HG02623 (cell line): Measurements from ENCODE around the gene ME3.
"Not testable (repeated sequence)": the region's sequence is repeated elsewhere in the genome, so short reads cannot be mapped to it uniquely, and the experiment has no call there.

Experiments
- ATAC-seq: cut with Tn5 transposase; IDR thresholded peaks from one replicate; pipeline ENCODE4 v1.9.1; 2021; ENCODE audit warnings: moderate library complexity; ENCODE audit not compliant: unreplicated experiment

ME3 gene

DNA sequence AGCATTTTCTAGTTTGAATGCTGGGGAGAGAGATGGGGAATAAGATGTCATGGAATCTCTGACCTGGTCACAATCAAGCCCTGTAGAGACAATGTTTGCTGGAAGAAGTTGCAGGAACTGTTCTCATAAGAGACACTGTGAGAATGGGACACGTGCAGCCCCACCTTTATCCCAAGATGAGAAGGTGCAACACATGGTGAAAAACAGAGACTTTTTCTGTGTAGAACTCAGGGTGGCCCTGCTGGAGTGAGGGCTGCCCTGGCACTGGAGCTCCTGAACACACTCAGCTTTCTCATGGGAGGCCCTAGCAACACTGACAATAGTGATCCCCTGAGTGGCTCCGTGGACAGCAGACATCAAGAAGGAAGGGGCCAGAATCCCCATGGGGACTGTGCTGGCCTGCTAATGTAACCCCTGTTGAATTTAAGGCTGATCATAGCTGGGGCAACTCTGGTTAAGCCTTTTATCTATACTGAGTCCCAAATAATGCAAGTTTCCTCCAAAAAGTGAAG is 106.6 kb downstream of the ME3 start:
- ATAC-seq, result no peak

DNA sequence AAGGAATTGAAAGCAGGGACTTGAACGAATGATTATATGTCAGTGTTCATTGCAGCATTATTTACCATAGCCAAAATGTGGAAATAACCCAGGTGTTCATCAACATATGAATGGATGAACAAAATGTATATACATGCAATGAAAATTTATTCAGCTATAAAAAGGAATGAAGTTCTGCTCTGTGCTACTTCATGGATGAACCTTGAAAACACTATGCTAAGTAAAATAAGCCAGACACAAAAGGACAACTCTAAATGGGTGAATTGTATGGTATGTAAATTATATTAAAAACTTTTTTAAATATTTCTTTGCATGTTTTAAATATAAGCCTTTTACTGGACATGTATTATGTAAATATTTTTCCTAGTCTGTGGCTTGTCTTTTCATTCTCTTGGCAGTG is 107.0 kb downstream of the ME3 start:
- ATAC-seq, result no peak

DNA sequence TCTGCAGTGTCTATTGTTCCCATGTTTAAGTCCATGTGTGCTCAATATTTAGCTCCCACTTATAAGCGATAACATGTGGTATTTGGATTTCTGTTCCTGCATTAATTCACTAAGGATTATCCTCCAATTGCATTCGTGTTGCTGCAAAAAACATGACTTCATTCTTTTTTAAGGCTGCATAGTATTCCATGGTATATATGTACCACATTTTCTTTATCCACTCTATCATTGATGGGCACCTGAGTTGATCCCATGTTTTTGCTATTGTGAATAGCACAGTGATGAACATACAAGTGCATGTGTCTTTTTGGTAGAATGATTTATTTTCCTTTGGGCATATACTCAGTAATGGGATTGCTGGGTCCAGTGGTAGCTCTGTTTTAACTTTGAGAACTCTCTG is 109.6 kb downstream of the ME3 start:
- ATAC-seq, result not testable (repeated sequence)

DNA sequence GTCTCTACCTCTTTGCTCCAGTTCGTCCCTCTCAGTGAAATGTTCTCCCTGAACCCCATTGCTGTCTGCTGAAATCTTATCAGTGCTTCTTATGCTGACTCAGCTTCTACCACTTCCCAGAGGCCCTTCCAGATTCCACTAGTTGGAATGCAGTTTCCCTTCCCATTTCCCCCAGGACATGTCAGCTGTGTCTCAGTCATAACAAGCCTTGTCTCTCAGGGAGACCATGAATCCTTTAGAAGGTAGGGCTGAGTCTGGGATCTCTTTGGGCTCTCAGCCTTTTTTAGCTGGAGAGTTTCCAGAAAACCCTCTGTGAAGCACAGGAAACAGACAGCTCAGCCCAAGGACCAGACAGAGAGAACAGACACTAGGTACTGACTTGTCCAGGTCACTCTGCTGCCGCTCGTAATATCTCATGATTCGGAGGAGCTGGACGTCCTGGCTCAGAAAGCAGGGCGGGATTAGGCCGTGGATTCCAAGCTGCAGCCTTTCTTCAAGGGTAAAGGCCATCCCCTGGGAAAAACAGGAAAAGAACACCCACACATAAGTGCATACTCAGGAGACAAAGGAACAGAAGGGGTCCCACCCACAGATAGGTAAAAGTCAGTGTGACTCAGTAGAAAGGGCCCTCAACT is 113.0 kb downstream of the ME3 start:
- no peak for ATAC-seq

DNA sequence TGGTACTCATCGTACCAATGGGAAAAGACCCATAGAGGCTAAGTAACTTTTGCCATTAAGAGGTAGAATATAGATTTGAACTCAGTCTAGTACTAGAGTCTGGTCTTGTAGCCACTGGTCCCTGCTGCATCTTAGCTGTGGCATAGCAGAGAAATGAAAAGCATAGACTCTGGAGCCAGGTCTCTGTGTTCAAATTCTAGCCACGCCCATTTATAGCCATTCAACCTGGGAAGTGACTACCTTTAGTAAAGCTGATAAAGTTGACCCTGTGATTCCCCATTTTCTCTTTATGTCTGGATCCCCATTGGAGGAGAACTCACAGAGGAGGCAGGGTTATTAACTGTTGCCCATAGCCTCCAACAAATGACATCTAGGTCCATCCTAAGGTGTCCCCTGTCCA is 113.6 kb downstream of the ME3 start:
- ATAC-seq, result no peak

DNA sequence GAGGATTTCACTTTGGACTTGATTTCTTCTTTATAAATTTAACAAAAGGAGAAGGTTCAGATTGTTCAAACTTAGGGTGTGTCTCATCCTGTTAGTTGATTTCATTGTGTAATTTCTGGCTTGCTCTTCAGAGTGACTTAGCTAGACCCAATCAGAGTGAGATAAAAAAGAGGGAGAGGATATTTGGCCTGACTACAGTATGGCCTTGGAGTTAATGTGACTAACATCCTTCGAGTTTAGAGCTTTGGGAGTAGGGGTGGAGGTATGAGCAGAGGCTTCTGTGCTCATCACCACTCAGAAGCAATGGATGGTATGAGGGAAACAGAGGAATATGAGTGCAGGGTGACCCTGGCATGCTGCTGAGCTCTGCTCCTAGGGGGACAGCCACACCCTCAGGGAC is 114.2 kb downstream of the ME3 start:
- no peak for ATAC-seq

DNA sequence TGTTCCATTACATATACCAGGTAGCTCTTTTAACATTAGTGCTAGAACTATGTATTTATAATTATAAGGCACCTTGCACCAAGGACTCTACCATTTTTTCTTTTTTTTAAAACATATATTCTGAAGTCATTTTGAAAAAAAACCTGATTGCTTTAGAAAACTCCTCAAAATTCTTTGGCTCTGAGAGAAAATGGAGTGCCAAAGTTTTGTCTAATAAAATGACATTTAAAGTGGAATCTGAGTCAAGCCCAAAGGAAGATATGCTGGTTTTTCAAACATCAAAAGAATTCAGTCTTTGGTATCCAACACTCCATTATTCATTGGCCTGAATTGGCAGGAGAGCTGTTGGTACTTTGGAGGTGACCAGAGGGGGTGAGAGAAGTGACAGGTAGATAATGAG is 116.5 kb downstream of the ME3 start:
- ATAC-seq, result no peak

DNA sequence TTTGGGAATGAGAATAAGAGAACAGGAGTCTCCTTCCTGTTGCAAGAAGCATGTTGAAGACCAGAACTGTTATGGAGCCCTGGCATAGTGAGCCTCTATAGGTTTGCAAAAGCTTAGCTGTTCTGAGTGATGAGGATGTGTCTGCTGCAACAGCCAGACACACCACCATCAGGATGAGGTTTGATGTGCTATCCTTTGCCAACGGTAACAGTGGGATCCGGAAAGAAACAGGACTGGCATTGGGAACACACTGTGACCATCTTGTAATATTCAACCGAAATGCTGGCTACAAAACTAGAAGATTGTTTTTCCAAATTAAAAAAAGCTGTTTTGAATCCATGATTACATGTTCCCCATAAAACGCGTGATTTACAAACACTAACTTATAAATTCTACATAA is 117.0 kb downstream of the ME3 start:
- no peak for ATAC-seq

DNA sequence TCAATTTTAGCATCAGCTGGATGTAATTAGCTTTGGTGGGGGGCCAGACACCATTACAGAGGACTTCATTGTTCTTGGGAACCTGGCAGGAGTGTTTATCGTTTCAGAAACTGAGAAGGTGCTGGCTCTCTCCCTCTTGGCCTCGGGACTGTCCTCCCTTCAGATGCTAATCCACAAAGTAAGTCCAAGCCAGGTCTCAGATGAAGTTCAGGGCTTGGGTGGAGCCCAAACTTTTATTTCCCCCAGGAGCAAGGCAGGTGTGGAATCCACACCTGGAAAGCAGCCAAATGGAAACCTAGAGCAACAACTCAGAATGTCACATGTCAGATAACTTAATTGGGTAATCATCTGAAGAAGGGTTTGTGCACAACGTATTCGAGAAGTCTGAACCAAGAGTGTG is 119.2 kb downstream of the ME3 start:
- no peak for ATAC-seq

DNA sequence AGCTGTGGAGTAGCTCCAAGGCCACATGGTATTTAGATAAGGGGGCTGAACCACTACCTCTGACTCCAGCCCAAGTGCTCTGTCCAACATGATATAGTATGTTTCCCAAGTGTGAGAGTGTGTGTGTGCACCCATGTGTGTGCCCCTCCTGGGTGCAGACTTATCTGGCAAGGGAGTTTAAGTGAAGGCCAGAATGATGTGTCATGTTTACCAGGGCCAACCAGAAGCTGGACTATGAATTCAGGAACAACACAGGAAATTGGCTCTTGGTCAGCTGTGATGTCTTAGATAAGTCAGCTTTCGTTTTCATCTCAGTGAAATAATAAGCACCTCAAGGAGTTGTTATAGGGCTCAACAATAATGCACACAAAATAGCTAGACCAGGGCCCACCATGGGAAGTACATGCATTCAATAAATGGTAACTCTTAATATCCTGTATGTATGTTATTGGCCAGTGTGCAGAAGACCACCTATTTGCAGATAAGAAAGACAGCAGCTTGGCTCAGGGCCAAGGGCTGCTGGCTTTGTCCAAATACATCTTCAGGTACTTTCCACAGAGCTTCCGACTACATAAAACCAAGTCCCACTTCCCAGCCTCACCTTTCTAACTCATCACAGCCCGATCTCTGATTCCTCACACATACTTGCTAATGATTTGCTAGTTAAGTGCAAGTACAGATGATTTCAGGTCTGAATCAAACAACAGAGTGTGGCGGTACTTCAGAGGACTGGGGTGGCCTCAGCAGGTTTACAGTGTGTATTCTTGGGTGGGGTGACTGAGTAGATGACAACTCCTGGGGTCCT is 120.9 kb downstream of the ME3 start:
- no peak for ATAC-seq

DNA sequence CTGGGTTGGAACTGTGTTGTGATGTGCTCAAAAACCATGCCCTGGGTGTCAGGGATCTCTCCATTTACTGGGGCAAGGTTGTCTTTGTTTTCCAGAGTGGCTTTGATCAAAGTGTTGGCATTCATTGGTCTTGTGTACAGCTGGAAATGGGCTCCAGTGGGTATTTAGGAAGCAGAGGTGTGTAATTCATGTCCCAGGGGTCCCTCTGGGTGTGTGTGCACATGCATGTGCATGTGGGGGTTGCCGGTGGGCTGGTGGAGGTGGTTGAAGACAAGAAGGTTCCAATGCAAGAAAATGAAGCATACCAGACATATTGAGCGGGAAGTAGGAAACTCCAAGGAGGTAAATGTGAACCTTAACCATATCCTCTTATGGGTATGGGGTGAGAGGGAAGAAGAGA is 121.7 kb downstream of the ME3 start:
- no peak for ATAC-seq

DNA sequence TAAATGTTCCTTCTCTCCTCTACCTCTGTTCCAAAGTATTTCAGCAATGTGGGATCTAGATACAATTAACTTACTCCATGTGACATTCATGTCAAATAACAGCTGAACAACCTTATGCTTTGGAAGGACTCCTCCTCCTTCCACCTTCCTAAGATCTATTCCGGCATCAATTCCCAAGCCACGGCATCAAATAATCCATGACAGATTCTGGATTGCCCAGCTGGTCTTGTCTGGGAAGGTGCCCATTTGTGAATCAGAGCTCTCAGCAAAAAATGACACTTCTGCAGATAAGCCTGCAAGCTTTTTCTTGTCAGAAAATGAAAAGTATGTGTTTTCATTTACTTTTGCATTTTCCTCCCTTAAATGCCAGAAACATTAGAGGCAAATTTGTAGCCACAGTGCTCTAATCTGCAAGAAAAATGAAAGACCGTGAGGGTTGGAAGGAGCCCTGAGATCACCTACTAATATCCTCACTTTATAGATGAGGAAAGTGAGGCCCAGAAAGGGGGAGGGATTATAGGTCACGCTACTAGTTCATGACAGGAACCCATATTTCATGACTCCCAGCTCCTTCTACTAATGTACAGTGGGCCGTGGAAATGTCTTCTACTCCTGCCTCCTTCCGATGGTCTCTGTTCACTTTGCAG is 124.0 kb downstream of the ME3 start:
- no peak for ATAC-seq

DNA sequence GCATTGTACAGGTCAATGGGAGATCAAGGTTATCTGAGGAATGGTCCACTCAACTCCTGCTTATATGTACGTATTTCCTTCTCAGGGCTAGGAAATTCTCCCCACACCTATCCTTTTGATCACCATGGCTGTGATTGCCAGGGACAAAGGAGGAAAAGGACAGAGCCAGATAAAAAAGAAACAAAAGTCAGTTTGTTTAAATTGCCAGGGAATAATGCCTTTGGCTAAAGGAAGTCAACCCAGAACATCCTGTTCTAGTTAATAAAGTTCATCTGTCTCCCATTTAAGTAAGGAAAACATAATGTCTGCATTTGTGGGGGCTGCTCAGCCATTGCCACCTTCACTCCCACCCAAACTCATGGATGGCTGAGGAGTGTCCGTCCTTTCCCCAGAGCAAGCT is 124.7 kb downstream of the ME3 start:
- ATAC-seq, result no peak

DNA sequence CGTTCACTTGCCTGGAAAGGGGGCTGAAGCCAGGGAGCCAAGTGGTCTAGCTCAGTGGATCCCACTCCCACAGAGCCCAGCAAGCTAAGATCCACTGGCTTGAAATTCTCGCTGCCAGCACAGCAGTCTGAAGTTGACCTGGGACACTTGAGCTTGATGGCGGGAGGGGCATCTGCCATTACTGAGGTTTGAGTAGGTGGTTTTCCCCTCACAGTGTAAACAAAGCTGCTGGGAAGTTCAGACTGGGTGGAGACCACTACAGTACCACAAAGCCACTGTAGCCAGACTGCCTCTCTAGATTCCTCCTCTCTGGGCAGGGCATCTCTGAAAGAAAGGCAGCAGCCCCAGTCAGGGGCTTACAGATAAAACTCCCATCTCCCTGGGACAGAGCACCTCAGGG is 131.1 kb downstream of the ME3 start:
- not testable (repeated sequence) for ATAC-seq

DNA sequence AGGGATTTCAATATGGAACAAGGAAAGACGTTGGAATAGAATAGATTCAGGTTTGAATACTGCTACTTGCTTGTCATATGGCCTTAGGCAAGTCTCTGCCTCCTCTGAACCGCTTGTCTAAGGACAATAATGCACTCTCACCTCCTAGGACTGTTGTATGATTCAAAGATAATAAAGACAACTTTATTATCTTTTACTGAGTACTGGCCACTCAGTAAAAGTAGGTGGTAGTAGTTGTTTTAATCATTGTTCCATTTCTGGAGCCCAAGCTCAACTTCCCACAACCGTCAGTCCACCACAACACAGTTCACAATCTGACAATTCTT is 134.2 kb downstream of the ME3 start:
- no peak for ATAC-seq

DNA sequence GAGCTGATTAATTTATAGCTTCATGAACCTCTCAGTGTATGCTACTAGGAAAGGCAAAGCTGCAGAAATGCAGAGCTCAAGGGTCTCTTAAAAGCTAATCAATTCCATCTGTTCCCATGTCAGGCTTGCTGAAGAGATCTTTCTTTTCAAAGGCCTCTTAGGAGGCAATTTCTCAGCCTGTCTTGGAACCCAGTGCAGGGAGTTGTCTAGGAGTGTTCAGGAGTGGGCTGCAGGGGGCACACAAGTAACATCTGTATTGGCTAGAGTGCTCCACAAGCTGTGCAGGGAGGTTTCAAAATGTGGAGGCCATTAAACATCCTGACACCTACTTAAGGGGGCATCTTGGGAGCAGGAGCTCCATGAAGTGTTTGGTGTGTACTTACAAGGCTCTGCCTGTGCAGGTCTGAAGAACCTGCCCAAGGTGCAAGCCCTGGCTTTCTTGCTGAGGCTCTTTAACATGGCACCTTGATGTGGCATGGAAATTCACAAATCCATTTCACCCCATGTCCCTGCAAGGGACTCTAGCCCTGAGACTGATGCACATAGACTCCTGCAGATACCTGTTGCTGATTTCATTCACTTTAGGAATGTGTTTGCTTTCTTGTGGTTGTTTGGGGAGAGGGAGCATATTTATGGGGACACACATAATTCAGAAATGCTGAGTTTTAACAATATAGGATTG is 134.7 kb downstream of the ME3 start:
- ATAC-seq, result no peak

DNA sequence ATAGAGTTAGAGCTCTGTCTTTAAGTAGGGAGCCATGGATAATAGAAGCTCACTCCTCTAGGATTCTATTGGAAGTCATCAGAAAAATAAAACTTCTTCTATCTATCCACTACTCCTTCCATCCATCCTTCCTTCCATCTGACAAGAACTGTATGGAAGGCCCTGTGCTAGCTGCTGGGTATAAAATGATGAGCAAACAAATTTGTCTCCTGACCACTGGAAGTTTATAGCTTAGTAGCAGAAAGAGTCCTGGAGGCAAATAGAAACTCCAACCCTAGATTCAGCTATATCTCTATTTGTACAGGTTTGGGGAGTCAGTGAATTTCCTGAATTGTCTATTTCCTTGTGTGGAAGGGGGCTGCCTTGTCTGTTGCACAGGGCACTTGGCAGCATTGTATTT is 136.6 kb downstream of the ME3 start:
- ATAC-seq, result no peak

DNA sequence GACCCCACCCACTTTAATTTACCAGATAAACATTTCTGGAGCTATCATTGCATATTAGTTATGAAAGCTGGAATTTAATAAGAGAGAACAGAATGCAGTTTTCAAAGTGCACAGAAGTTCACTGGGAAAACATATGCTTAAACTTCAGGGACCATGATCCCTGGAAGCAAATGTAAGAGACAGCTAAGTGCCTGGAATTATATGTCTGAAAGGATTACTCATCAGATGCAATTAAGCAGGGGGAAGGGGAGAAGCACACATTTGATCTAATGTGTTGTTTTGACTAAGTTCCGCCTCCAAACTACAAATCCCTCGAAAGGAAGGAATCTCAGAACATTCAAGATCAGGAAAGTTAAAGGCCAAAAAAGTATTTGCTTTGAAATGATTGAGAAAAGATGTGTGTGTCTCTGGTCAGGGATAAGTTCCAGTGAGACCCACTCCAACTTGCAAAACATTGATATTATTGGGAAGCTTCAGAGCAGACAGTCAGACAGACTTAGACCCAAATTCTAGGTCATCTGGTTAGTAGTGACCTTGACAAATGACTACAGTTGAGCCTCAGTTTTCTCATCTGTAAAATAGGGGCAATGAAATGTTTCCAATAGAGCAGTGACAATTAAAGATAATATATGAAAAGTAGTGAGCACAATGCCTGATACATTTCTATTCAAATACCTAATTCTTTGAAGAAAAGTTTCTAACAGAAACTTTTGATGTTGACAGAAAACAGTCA is 147.6 kb downstream of the ME3 start:
- no peak for ATAC-seq

DNA sequence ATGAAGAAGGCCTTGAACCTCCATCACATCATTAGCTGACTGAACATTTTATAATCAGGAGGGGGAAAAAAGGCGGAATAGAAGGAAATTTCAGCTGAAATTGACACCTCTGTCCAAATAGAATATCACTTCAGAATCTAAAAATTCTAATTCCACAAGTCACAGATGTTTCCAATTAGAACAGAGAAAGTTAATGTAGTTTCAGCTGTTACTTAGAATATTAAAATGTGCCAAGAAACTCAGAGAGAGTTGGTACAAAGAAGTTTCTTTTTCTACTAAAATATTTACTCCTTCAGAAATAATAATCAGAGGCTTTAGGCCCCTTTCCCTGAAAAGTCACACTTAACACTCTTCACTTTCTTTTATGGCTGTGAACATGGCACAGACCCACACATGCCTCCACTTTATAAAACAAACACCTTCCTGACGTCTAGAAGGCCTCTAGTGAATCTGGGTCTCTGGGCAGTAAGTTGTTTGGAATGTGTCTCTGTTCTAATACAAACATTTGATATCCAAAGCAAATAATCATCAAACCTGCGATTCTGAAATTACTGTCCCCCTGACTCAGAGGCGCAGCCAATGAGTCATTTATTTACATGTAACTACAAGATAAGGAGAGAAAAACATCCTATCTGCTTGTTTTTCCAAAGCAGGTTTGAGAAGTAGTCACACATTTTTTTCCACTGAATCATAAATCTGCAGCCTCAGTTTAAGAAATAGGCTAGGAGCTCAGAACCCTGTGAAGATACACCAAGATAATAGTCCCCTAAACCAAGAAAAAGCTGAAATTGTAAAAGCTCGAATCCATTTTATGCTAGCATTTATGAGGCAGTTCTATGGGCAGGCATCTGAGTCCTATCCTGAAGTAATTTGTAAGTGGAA is 148.4 kb downstream of the ME3 start:
- no peak for ATAC-seq

DNA sequence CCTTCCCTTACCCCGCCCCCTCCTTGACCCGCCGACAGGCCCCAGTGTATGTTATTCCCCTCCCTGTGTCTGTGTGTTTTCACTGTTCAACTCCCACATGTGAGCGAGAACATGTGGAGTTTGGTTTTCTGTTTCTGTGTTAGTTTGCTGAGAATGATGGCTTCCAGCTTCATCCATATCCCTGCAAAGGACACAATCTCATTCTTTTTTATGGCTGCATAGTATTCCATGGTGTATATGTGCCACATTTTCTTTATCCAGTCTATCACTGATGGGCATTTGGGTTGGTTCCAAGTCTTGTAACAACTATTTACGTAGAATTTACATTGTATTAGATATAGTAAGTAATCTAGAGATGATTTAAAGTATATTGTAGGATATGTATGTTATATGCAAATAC is 149.9 kb downstream of the ME3 start:
- ATAC-seq, result not testable (repeated sequence)
